DND-41 (cell line): ENCODE data around the gene ERC2.

Experiments
- CTCF ChIP-seq: IDR thresholded peaks from 2 replicates; pipeline ENCODE4 v1.5.1; 2012; ENCODE audit warnings: borderline replicate concordance, low read length, moderate library complexity, mild to moderate bottlenecking; ENCODE audit not compliant: poor library complexity, severe bottlenecking; ENCODE audit errors: extremely low read depth
- EZH2 ChIP-seq: IDR thresholded peaks from 3 replicates; pipeline ENCODE4 v1.6.1; 2012; ENCODE audit warnings: borderline replicate concordance, low read depth, mild to moderate bottlenecking, moderate library complexity, low read length, inconsistent platforms; ENCODE audit not compliant: severe bottlenecking

DNA sequence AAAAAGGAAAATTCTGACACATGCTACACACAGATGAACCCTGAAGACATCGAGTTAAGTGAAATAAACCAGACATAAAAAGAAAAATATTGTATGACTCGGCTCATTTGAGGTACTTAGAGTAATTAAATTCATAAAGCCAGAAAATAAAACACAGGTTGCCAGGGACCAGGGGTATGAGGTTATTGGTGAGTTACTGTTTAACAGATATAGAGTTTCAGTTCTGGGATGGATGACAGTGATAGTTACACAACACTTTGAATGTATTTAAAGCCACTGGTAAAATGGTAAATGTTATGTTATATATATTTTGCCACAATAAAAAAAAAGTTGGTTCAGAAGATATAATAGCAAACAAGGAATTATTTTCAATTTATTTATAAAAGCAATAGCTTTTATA lies 545.1 kb downstream of the ERC2 start:
- TF ChIP-seq CTCF: no peak
- TF ChIP-seq EZH2: no peak
